IMR-90 (cell line): ENCODE measurements around the gene TMEM253. TPM values are rescaled to one million over a fixed set of nuclear protein-coding genes. Genes with fewer than 3 reads are reported as not detected.

Source experiments
- ATAC-seq: fragments of 200-7000 bp; cut with Tn5 transposase; 2 replicates; pipeline ENCODE4 v1.9.1; 2020; ENCODE audit warnings: low read depth, mild to moderate bottlenecking, moderate library complexity
- BruUV-seq: library from RNA; stranded (reverse); fragments of 400-500 nt; replicated peaks from 2 replicates; lab custom pipeline; 2021; lab: Mats Ljungman, UMichigan
- CTCF ChIA-PET: fragments of 300-600 bp; formaldehyde crosslinking; extraction: SDS; loops from one replicate; lab custom pipeline; 2021; ENCODE audit warnings: antibody characterized with exemption; lab: Yijun Ruan, JAX
- POLR2A ChIA-PET: fragments of 300-600 bp; sonication (Branson Sonifier 250); formaldehyde crosslinking; loops from one replicate; lab custom pipeline; 2022; ENCODE audit warnings: antibody characterized with exemption; ENCODE audit not compliant: unreplicated experiment; lab: Charles Lee
- DNase-seq: peaks from one replicate; pipeline ENCODE4 v3.0.0; 2013
- H2AFZ ChIP-seq: replicated peaks from 2 replicates; pipeline ENCODE3; 2013; ENCODE audit warnings: low read length, mild to moderate bottlenecking; ENCODE audit not compliant: poor library complexity
- H2AK5ac ChIP-seq: 2 replicates; pipeline ENCODE4 v1.6.1; 2013; ENCODE audit warnings: low read depth, low read length, inconsistent platforms
- H2AK9ac ChIP-seq: replicated peaks from 2 replicates; pipeline ENCODE3; 2013; ENCODE audit warnings: mild to moderate bottlenecking, low read depth, low read length, moderate library complexity; ENCODE audit not compliant: poor library complexity
- H2BK120ac ChIP-seq: 2 replicates; pipeline ENCODE4 v1.6.1; 2013; ENCODE audit warnings: low read depth, low read length, inconsistent platforms
- H2BK15ac ChIP-seq: 3 replicates; pipeline ENCODE4 v1.6.1; 2013; ENCODE audit warnings: low read depth, low read length, inconsistent platforms
- H2BK20ac ChIP-seq: 2 replicates; pipeline ENCODE4 v1.6.1; 2013; ENCODE audit warnings: low read depth, mild to moderate bottlenecking, inconsistent platforms, low read length, moderate library complexity
- H2BK5ac ChIP-seq: 2 replicates; pipeline ENCODE4 v1.6.1; 2013; ENCODE audit warnings: mild to moderate bottlenecking, low read depth, low read length, inconsistent platforms; ENCODE audit not compliant: poor library complexity, severe bottlenecking
- H3K14ac ChIP-seq: replicated peaks from 2 replicates; pipeline ENCODE4 v1.6.1; 2013; ENCODE audit warnings: low read depth, low read length, inconsistent platforms
- H3K18ac ChIP-seq: 2 replicates; pipeline ENCODE4 v1.6.1; 2013; ENCODE audit warnings: low read depth, low read length, control low read depth
- H3K23ac ChIP-seq: 2 replicates; pipeline ENCODE4 v1.6.1; 2013; ENCODE audit warnings: low read depth, low read length, inconsistent platforms
- H3K27ac ChIP-seq: 2 replicates; pipeline ENCODE4 v1.5.1; 2013; ENCODE audit warnings: mild to moderate bottlenecking, control low read depth, low read length; ENCODE audit not compliant: insufficient read depth
- H3K27me3 ChIP-seq: 2 replicates; pipeline ENCODE4 v1.6.1; 2013; ENCODE audit warnings: low read length; ENCODE audit not compliant: control insufficient read depth, insufficient read depth
- H3K36me3 ChIP-seq: 2 replicates; pipeline ENCODE4 v1.6.1; 2013; ENCODE audit warnings: low read length, mixed read lengths; ENCODE audit not compliant: control insufficient read depth, insufficient read depth
- H3K4ac ChIP-seq: 2 replicates; pipeline ENCODE4 v1.6.1; 2013; ENCODE audit warnings: low read depth, low read length, inconsistent platforms
- H3K4me1 ChIP-seq: 2 replicates; pipeline ENCODE4 v1.6.1; 2013; ENCODE audit warnings: low read length, mixed read lengths; ENCODE audit not compliant: control insufficient read depth, insufficient read depth
- H3K4me2 ChIP-seq: 2 replicates; pipeline ENCODE4 v1.6.1; 2013; ENCODE audit warnings: low read depth, mild to moderate bottlenecking, control low read depth, low read length, moderate library complexity
- H3K4me3 ChIP-seq: 2 replicates; pipeline ENCODE4 v1.5.1; 2013; ENCODE audit warnings: low read depth, mild to moderate bottlenecking, control low read depth, low read length, moderate library complexity; ENCODE audit not compliant: insufficient read depth
- H3K56ac ChIP-seq: 2 replicates; pipeline ENCODE4 v1.6.1; 2013; ENCODE audit warnings: low read length, inconsistent platforms; ENCODE audit not compliant: insufficient read depth; ENCODE audit errors: extremely low read depth
- H3K79me1 ChIP-seq, 2 experiments: 2 replicates each; pipeline ENCODE4 v1.6.1; 2013; ENCODE audit warnings: low read length in 2 of 2, inconsistent platforms in 1 of 2, low read depth in 1 of 2
- H3K9ac ChIP-seq: 2 replicates; pipeline ENCODE4 v1.6.1; 2013; ENCODE audit warnings: low read depth, low read length, control low read depth
- H3K9me1 ChIP-seq: 2 replicates; pipeline ENCODE4 v1.6.1; 2013; ENCODE audit warnings: low read length, inconsistent platforms; ENCODE audit not compliant: insufficient read depth
- H3K9me3 ChIP-seq: 2 replicates; pipeline ENCODE4 v1.6.1; 2013; ENCODE audit warnings: low read length; ENCODE audit not compliant: control insufficient read depth, insufficient read depth
- H4K20me1 ChIP-seq: 2 replicates; pipeline ENCODE4 v1.6.1; 2013; ENCODE audit warnings: low read length, inconsistent platforms; ENCODE audit not compliant: insufficient read depth
- H4K5ac ChIP-seq: 2 replicates; pipeline ENCODE4 v1.6.1; 2013; ENCODE audit warnings: mild to moderate bottlenecking, low read depth, low read length, control low read depth
- H4K8ac ChIP-seq, 2 experiments: 2 replicates each; pipeline ENCODE4 v1.6.1; 2013; ENCODE audit warnings: low read depth in 2 of 2, low read length in 2 of 2, control low read depth in 1 of 2, inconsistent platforms in 1 of 2
- H4K91ac ChIP-seq: 2 replicates; pipeline ENCODE4 v1.6.1; 2013; ENCODE audit warnings: low read depth, low read length, inconsistent platforms; ENCODE audit not compliant: insufficient read depth
- MAFK ChIP-seq: IDR thresholded peaks from 2 replicates; pipeline ENCODE4 v1.6.1; 2012; ENCODE audit warnings: low read depth, low read length, improper control_type of control experiment
- SMC3 ChIP-seq: fragments of 150-350 bp; IDR thresholded peaks from 2 replicates; pipeline ENCODE4 v1.6.1; 2016; ENCODE audit warnings: low read depth, mild to moderate bottlenecking, antibody characterized with exemption, low read length, moderate library complexity
- WGBS, 2 experiments: methylation state at CpG; one replicate each; pipeline versions ENCODE4 v1.1.5 to v1.1.7; 2013; ENCODE audit warnings: missing lambda C conversion rate in 2 of 2; ENCODE audit not compliant: insufficient read length in 1 of 2; ENCODE audit errors: extremely low coverage in 2 of 2; 5-methylcytosine and 5-hydroxymethylcytosine counted together
- dilution Hi-C: fragments of 300-500 bp; cut with HindIII; formaldehyde crosslinking; loops from one replicate; pipeline ENCODE4 v1.14.3; 2018; ENCODE audit warnings: low sequenced_read_pairs; ENCODE audit not compliant: unreplicated experiment
- in situ Hi-C: fragments of 300-500 bp; cut with MboI; formaldehyde crosslinking; loops from 3 replicates; pipeline ENCODE4 v1.14.3; 2019; ENCODE audit warnings: low sequenced_read_pairs, inconsistent platforms, mixed read lengths
- intact Hi-C: fragments of 100-400 bp; cut with micrococcal nuclease; formaldehyde crosslinking; loops from 2 replicates; pipeline ENCODE4 v1.10.0; 2022
- polyA plus RNA-seq, 3 experiments: library from polyadenylated mRNA; depleted of rRNA; stranded (reverse); fragments of >200 nt; gene quantifications; 2 replicates each; pipeline ENCODE4 v1.2.3, GENCODE V29; 2012; ENCODE audit warnings: low replicate concordance in 1 of 3
- total RNA-seq: library from RNA; depleted of rRNA; stranded (reverse); fragments of >200 nt; gene quantifications from 2 replicates; pipeline ENCODE4 v1.2.3, GENCODE V29; 2012

The TMEM253 gene
- total and polyA plus RNA-seq, 2 of the 4 experiments (the other 2 are of a cell fraction), result 0.07 TPM; not detected in 1

GRCh38 chr14:21108791-21109190, 7.9 kb downstream of the TMEM253 start:
- H4K5ac ChIP-seq, result no peak overlapping the region
- H3K36me3 ChIP-seq, result no peaks in the 10 kb centered on the region
- no peak overlapping the region for H3K23ac ChIP-seq
- H3K4ac ChIP-seq, result no peak overlapping the region
- no peak overlapping the region for H3K27ac ChIP-seq
- no peaks in the 10 kb centered on the region for H4K20me1 ChIP-seq
- no peak overlapping the region for H2AK9ac ChIP-seq
- no peak overlapping the region for H3K9ac ChIP-seq
- ChIA-PET CTCF (interaction anchor here (0.8 kb wide), 1 partner anchor 17 kb away, joined by 4 read pairs; no protein-coding TSS in a partner anchor), POLR2A (no interaction called here)
- no peak overlapping the region for H2AFZ ChIP-seq
- H2BK20ac ChIP-seq, result no peak overlapping the region
- no peak overlapping the region for H2BK5ac ChIP-seq
- no TSS peak for BruUV-seq
- H3K9me3 ChIP-seq, result no peaks in the 10 kb centered on the region
- H2BK15ac ChIP-seq, result no peak overlapping the region
- dilution Hi-C loops, result no loop called here
- no peaks in the 10 kb centered on the region for H3K9me1 ChIP-seq
- TF ChIP-seq SMC3 (no peak), MAFK (no peak)
- DNase-seq (no peak), ATAC-seq (no peak)
- no peak overlapping the region for H2BK120ac ChIP-seq
- H3K18ac ChIP-seq, result no peak overlapping the region
- intact Hi-C loops, result loop anchor here (5.0 kb wide), 1 partner anchor 411 kb away; no protein-coding TSS in a partner anchor
- no peaks in the 10 kb centered on the region for H3K27me3 ChIP-seq
- H3K4me1 ChIP-seq, result peaks cover 4% of the 10 kb centered on the region
- H3K14ac ChIP-seq, result no peak overlapping the region
- no peaks in the 10 kb centered on the region for H3K79me1 ChIP-seq
- H3K4me3 ChIP-seq, result no peak overlapping the region
- WGBS, 2 experiments, result no CpG with 5 or more reads among the region's 4 CpGs
- no peak overlapping the region for H4K8ac ChIP-seq
- H4K91ac ChIP-seq, result no peak overlapping the region
- H3K4me2 ChIP-seq, result no peak overlapping the region
- H3K56ac ChIP-seq, result no peak overlapping the region
- in situ Hi-C loops, result no loop called here
- H2AK5ac ChIP-seq, result no peak overlapping the region
